ENCODE data around the gene CYBB.
"Not testable (repeated sequence)": the region's sequence is repeated elsewhere in the genome, so short reads cannot be mapped to it uniquely, and the experiment has no call there.

CYBB gene

DNA sequence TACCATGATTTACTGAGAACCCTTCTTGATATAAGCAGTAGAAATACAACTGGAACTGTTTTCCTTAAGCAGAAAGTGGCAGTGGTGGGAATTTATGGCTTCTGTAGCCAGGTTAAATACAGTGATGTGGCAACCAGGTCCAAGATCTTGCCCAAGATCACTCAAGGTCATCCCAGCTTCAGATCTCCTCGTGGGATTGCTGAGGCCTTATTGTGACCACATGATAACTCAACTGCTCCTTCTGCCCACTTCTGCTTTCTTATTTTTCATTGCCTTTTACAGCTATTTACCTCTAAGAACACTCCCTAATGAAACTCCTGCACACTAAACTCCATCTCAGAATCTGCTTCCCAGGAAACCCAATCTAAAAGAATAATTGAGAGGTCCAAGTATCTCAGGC is 12.4 kb upstream of the CYBB start:
- no peaks in the 10 kb centered on the region for H3K27me3 Mint-ChIP-seq (ENCODE audit: low read depth)

DNA sequence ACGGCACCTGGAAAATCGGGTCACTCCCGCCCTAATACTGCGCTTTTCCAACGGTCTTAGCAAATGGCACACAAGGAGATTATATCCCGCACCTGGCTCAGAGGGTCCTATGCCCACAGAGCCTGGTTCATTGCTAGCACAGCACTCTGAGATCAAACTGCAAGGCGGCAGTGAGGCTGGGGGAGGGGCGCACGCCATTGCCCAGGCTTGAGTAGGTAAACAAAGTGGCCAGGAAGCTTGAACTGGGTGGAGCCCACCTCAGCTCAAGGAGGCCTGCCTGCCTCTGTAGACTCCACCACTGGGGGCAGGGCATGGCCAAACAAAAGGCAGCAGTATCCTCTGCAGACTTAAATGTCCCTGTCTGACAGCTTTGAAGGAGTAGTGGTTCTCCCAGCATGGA is 11.0 kb upstream of the CYBB start:
- not testable (repeated sequence) for H3K27ac Mint-ChIP-seq; H3K9me3 Mint-ChIP-seq; H3K27me3 Mint-ChIP-seq (ENCODE audit: low read depth); H3K36me3 Mint-ChIP-seq (ENCODE audit: low read depth); H3K4me1 Mint-ChIP-seq (ENCODE audit: low read depth); H3K4me3 Mint-ChIP-seq

More for the DNA sequence above, 12.4 kb upstream of the CYBB start:
- no peak overlapping the region for H3K27ac Mint-ChIP-seq
- H3K9me3 Mint-ChIP-seq = no peaks in the 10 kb centered on the region
- no peaks in the 10 kb centered on the region for H3K36me3 Mint-ChIP-seq (ENCODE audit: low read depth)
- H3K4me3 Mint-ChIP-seq = no peak overlapping the region
- peaks cover 10% of the 10 kb centered on the region for H3K4me1 Mint-ChIP-seq (ENCODE audit: low read depth)

DNA sequence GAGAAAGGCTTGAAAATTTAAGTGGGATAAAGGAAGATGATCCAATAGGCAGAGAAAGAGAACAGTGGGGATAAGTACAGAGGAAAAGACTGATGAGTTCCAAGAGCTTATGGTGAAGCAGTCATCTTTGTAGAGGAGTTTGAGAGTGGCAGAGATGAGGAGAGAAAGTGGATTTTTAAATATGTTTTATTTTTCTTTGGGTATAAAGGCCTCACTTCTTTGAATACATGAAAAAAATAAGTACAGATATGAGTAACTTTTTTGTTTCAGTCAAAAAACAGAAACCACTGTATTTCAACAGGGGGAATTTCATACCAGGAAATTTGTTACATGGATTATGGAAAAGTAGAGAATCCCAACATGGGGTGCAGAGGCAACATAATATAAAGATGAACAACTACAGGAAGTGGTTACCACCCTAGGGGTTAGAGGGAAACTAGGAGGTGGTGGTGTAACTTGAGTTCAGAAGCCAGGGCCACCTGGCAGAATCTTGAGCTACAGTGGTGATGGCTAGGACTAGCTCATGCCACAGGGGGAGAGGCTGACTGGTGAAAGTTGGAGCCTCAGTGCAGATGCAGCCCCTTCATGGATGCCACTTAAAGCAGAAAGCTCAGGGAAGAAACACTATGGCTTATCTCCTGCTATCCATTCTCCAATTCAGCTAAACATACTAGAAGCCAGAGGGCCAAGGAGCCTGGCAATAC is 3.4 kb upstream of the CYBB start:
- Mint-ChIP-seq H3K36me3 (ENCODE audit: low read depth) (no peaks in the 10 kb centered on the region), H3K9me3 (no peaks in the 10 kb centered on the region), H3K27ac (peak overlapping the region; percentile 41), H3K4me3 (no peak overlapping the region), H3K4me1 (ENCODE audit: low read depth) (peaks cover 20% of the 10 kb centered on the region), H3K27me3 (ENCODE audit: low read depth) (no peaks in the 10 kb centered on the region)

DNA sequence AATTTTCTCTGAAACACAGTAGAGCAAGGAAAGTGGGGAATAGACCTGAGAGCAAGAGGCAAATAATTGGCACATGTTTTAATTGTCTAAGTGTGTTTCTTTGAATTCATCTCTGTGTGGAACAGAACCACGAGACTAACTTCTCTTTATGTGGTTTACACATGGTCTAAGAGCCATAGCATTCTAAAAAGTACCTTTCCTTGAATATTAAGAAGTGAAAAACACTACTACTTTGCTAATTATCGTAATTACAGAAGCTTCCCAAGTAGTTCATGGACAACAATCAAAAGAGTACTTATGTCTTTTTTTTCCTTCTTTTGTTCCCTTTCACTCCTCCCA is 2.9 kb upstream of the CYBB start:
- no peaks in the 10 kb centered on the region for H3K36me3 Mint-ChIP-seq (ENCODE audit: low read depth)
- no peaks in the 10 kb centered on the region for H3K9me3 Mint-ChIP-seq
- no peaks in the 10 kb centered on the region for H3K27me3 Mint-ChIP-seq (ENCODE audit: low read depth)
- H3K4me1 Mint-ChIP-seq (ENCODE audit: low read depth) = peaks cover 20% of the 10 kb centered on the region
- peak overlapping the region; percentile 41 for H3K27ac Mint-ChIP-seq
- peak overlapping the region; percentile 6 for H3K4me3 Mint-ChIP-seq

DNA sequence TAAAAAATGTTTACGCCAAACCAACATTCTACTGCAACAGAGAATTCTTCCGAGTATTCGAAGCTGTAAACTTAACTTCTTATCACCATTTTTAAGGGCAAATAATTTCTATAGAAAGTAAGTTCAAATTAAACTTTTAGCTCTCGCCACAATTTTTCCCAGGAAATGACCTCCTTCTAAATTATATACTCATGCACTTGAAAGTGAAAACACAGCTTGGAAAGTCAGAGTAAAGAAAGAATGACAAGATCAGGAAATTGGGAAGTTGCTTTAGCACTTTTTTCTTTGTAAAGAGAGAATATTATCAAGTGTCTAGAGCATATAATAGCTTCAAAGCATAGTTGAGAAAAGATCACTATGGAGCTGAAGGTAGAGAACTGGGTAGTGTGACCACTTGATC is 1.2 kb downstream of the CYBB start:
- Mint-ChIP-seq H3K27ac (no peak overlapping the region), H3K27me3 (ENCODE audit: low read depth) (no peaks in the 10 kb centered on the region), H3K4me3 (no peak overlapping the region), H3K9me3 (no peaks in the 10 kb centered on the region), H3K36me3 (ENCODE audit: low read depth) (no peaks in the 10 kb centered on the region), H3K4me1 (ENCODE audit: low read depth) (peaks cover 13% of the 10 kb centered on the region)

DNA sequence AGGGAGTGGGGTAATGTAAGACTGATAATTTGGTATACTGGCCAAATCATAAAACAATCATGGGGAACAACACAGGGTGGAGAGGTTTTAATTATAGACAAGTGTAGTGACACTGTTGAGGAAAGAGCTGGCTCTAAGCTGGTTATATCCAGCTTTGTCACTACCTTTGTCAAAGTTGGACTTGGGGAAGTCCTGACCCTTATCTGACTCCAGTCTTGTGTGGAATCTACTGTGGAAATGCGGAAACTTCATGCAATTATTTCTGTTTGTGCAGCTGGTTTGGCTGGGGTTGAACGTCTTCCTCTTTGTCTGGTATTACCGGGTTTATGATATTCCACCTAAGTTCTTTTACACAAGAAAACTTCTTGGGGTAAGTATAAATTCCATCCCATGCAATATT is 2.0 kb downstream of the CYBB start:
- H3K27ac Mint-ChIP-seq = no peak overlapping the region
- H3K4me1 Mint-ChIP-seq (ENCODE audit: low read depth) = peaks cover 11% of the 10 kb centered on the region
- no peaks in the 10 kb centered on the region for H3K27me3 Mint-ChIP-seq (ENCODE audit: low read depth)
- H3K4me3 Mint-ChIP-seq = no peak overlapping the region
- no peaks in the 10 kb centered on the region for H3K9me3 Mint-ChIP-seq
- no peaks in the 10 kb centered on the region for H3K36me3 Mint-ChIP-seq (ENCODE audit: low read depth)

DNA sequence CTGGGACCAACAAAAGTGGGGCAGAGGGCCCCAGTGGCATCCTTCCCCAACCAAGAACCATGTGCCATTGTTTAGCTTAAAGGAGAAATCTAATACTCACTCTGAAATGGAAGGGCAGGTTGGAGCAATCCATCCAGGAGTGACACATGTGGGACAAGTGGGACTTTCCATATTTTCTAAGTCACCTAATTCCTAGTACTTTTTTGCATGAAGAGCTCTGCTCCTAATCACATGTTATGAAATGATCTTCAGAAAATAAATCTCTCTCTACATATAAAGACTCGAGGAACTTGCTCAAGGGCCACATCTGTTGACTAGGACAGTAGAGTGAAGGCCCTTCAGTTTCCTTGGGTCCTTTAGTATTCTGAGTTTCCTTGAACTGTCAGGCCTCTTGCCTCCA is 2.5 kb downstream of the CYBB start:
- H3K27ac Mint-ChIP-seq = no peak overlapping the region
- H3K36me3 Mint-ChIP-seq (ENCODE audit: low read depth) = no peaks in the 10 kb centered on the region
- peaks cover 12% of the 10 kb centered on the region for H3K4me1 Mint-ChIP-seq (ENCODE audit: low read depth)
- H3K9me3 Mint-ChIP-seq = no peaks in the 10 kb centered on the region
- no peak overlapping the region for H3K4me3 Mint-ChIP-seq
- no peaks in the 10 kb centered on the region for H3K27me3 Mint-ChIP-seq (ENCODE audit: low read depth)

DNA sequence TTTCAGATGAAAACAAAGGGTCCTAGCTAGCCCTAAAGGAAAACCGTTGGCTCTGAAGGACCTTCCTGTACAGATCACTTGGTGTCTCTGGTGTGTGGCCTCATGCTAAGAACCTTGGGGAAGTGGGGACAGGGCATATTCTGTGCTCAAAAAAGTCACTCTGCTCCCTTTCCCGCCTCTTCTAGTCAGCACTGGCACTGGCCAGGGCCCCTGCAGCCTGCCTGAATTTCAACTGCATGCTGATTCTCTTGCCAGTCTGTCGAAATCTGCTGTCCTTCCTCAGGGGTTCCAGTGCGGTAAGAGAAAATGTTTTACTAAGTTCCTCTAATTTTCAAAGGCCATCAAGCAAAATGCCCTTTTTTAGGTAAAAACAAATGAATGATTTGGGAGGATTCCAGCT is 3.4 kb downstream of the CYBB start:
- peaks cover 12% of the 10 kb centered on the region for H3K4me1 Mint-ChIP-seq (ENCODE audit: low read depth)
- H3K27me3 Mint-ChIP-seq (ENCODE audit: low read depth) = no peaks in the 10 kb centered on the region
- H3K9me3 Mint-ChIP-seq = no peaks in the 10 kb centered on the region
- no peak overlapping the region for H3K4me3 Mint-ChIP-seq
- H3K27ac Mint-ChIP-seq = no peak overlapping the region
- H3K36me3 Mint-ChIP-seq (ENCODE audit: low read depth) = no peaks in the 10 kb centered on the region

DNA sequence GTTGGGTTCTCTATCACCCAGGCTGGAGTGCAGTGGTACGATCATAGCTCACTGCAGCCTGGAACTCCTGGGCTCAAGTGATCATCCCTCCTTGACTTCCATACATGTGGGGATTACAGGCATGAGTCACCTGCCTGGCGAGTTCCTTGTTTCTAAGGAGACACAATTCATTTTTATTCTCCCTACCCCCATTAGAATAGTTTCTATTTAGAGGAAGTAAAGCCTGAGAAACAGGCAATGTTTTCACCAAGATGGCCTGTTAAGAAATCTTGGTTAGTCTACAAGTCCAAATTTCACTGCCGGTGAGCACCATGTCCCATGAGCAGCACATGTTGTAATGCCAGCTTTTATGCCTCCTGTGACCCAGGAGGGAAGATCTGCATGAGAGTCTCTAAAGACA is 5.7 kb downstream of the CYBB start:
- Mint-ChIP-seq H3K9me3 (no peaks in the 10 kb centered on the region), H3K36me3 (ENCODE audit: low read depth) (no peaks in the 10 kb centered on the region), H3K4me1 (ENCODE audit: low read depth) (peaks cover 12% of the 10 kb centered on the region), H3K4me3 (no peak overlapping the region), H3K27me3 (ENCODE audit: low read depth) (no peaks in the 10 kb centered on the region), H3K27ac (no peak overlapping the region)

DNA sequence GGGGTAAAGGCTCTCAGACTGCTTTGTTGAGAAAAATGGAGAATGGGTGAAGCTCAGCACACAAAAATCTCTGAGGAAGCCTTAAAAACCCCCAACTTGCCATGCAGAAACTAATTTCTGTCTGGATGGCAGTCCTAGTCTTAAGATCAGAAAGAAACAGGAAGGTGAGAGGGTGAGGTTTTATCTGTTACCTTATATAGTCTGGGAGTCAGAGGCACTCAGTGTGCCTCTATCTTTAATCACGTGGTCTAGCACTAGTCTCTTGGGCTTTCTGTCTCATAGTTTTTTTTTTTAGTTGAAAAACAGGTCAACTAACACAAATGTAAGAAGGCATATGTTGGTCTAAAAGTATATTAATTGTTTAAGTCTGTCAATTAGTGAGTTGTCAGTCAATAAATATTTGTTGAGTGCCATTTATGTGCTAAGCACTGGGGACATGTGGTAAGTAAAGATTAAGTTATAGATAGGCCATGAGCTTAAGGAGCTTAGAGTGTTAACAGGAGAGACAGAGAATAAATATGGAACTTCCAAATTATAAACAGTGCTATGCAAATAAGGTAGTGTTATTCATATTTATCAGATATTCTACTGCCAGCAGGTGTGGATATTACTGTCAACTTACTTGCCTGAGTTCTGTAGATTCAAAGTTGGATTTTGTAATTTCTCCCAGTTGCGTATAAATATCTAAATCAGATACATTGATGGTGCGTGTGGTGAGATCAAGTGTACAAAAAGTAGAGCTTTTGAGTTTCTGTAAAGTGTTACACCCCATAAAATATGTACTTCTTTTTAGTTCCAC is 7.0 kb downstream of the CYBB start:
- Mint-ChIP-seq H3K27ac (no peak overlapping the region), H3K4me3 (no peak overlapping the region), H3K4me1 (ENCODE audit: low read depth) (peaks cover 12% of the 10 kb centered on the region), H3K36me3 (ENCODE audit: low read depth) (no peaks in the 10 kb centered on the region), H3K9me3 (no peaks in the 10 kb centered on the region), H3K27me3 (ENCODE audit: low read depth) (no peaks in the 10 kb centered on the region)

DNA sequence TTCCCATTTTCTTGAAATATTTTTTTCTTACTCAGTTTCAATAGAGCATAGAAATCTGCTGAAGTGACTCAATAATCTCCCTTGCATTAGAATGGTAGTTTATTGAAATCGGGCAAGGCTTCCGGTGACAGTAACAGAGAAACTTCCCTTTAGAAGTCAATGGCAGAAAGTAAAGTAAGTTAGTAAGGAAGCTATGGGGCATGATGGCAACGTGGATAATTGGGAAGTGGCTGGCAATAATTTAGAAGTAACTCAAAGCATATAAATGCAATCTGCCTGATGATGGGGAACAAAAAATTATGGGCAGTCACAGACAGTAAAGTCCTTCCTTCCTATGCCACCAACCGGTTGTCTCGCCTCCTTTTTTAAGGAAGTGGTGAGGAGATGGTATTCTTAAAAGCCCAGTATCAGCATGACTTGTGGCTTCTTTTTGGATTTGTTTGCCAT is 7.6 kb downstream of the CYBB start:
- Mint-ChIP-seq H3K4me3 (no peak overlapping the region), H3K9me3 (no peaks in the 10 kb centered on the region), H3K4me1 (ENCODE audit: low read depth) (peaks cover 12% of the 10 kb centered on the region), H3K27ac (no peak overlapping the region), H3K27me3 (ENCODE audit: low read depth) (no peaks in the 10 kb centered on the region), H3K36me3 (ENCODE audit: low read depth) (no peaks in the 10 kb centered on the region)

DNA sequence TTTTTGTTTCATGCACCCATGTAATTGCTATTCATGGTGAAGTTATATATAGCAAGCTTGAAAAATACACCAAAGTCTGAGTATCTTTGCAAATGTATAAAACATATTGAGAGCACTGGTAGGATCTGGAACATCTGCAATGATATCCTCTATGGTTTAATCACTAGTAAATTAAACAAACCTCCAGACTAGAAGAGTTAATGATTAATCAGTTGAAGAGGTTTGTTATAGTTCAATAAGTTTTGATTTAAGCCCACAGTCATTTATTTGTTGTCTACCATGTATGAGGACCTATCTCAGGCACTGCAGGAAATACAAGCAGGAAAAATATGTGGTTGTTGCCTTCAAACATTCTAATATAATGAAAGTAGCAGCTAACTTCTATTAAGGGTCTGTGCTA is 16.5 kb downstream of the CYBB start:
- H3K27me3 Mint-ChIP-seq (ENCODE audit: low read depth) = no peaks in the 10 kb centered on the region

DNA sequence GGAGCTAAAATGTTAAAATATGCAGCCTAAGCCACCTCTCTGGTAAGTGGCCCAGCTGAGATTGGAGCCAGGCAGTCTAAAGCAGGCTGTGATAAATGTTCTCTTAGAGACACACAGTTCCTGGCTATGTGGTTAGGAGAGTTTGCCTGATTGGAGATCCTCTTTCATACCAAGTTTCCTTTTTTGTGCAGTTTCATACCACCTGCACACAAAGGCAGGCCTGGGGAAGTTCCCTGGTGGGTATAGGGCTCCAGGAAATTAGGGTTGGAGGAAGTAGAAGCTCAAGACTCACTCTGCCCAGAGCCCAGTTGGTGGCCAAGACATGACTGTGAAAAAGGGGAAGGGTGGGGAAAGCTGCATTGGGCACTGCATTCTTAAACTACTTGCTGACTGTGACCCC is 16.9 kb downstream of the CYBB start:
- H3K4me1 Mint-ChIP-seq (ENCODE audit: low read depth) = peaks cover 3% of the 10 kb centered on the region

More for the DNA sequence above, 16.5 kb downstream of the CYBB start:
- H3K36me3 Mint-ChIP-seq (ENCODE audit: low read depth) = no peaks in the 10 kb centered on the region
- no peak overlapping the region for H3K27ac Mint-ChIP-seq
- peaks cover 3% of the 10 kb centered on the region for H3K4me1 Mint-ChIP-seq (ENCODE audit: low read depth)
- no peak overlapping the region for H3K4me3 Mint-ChIP-seq
- H3K9me3 Mint-ChIP-seq = no peaks in the 10 kb centered on the region

DNA sequence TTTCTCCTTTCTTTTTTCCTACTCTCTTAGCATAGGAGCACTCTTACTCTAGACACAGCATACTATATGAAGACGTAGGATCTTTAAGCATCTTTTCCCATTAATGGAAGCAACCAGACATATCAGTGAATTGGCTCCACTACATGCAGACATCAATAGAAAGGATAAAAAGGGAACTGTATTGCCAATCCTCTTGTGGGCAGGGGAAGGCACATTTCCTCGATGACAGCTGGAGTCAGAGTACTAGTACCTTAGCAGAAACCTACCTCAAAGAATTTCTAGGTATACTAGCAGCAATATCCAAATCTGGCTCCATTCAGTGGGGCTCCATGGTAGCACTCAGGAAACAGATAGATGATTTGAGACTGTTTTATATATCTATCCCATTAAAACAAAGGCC is 20.1 kb downstream of the CYBB start:
- Mint-ChIP-seq H3K9me3 (no peaks in the 10 kb centered on the region), H3K4me3 (no peak overlapping the region), H3K27me3 (ENCODE audit: low read depth) (peaks cover 3% of the 10 kb centered on the region), H3K4me1 (ENCODE audit: low read depth) (peaks cover 3% of the 10 kb centered on the region), H3K27ac (no peak overlapping the region), H3K36me3 (ENCODE audit: low read depth) (no peaks in the 10 kb centered on the region)

More for the DNA sequence above, 16.9 kb downstream of the CYBB start:
- no peaks in the 10 kb centered on the region for H3K36me3 Mint-ChIP-seq (ENCODE audit: low read depth)
- no peaks in the 10 kb centered on the region for H3K9me3 Mint-ChIP-seq
- no peak overlapping the region for H3K4me3 Mint-ChIP-seq
- no peak overlapping the region for H3K27ac Mint-ChIP-seq
- H3K27me3 Mint-ChIP-seq (ENCODE audit: low read depth) = no peaks in the 10 kb centered on the region

DNA sequence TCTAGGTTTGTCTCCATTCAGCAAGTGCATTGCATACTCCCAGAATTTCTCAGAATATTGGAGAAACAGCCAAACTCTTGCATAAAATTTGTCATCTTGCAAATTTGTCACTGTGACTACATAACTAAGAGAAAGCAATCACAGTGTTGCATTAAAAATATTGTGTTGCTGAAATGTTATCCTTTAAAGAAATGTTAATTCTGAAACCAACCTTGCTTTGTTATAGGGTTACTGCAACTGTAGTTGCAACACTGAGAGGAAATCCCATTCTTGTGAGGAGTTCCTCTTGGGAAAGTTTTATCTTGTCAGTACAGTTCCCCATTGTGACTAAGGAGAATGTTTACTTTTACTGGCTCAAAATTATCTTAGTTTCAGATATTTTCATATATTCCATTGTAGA is 20.9 kb downstream of the CYBB start:
- H3K27ac Mint-ChIP-seq = no peak overlapping the region
- H3K27me3 Mint-ChIP-seq (ENCODE audit: low read depth) = peaks cover 3% of the 10 kb centered on the region
- peaks cover 3% of the 10 kb centered on the region for H3K4me1 Mint-ChIP-seq (ENCODE audit: low read depth)
- H3K9me3 Mint-ChIP-seq = no peaks in the 10 kb centered on the region
- no peaks in the 10 kb centered on the region for H3K36me3 Mint-ChIP-seq (ENCODE audit: low read depth)
- no peak overlapping the region for H3K4me3 Mint-ChIP-seq
